HepG2 (cell line): Measurements from ENCODE around the gene FTCD. TPM values are rescaled to one million over a fixed set of nuclear protein-coding genes. Genes with fewer than 3 reads are reported as not detected.

Experiments
- CCAR2 ChIP-seq: fragments of 200-400 bp; formaldehyde crosslinking; optimal IDR thresholded peaks from 2 replicates; pipeline ENCODE3; 2018; ENCODE audit warnings: low read depth, mild to moderate bottlenecking, low read length, moderate library complexity
- EED ChIP-seq: sonication (generic); formaldehyde crosslinking; IDR thresholded peaks from 2 replicates; pipeline ENCODE4 v1.5.0; 2020; ENCODE audit warnings: mild to moderate bottlenecking, missing genetic modification reagents
- HIVEP1 ChIP-seq: sonication (generic); formaldehyde crosslinking; IDR thresholded peaks from 2 replicates; pipeline ENCODE4 v1.4.0; 2020; ENCODE audit warnings: mild to moderate bottlenecking, missing genetic modification reagents
- KIAA2018 ChIP-seq: sonication (generic); formaldehyde crosslinking; IDR thresholded peaks from 2 replicates; pipeline ENCODE4 v1.5.0; 2020; ENCODE audit warnings: mild to moderate bottlenecking, missing genetic modification reagents, borderline replicate concordance
- MED1 ChIP-seq: sonication (generic); formaldehyde crosslinking; IDR thresholded peaks from 2 replicates; pipeline ENCODE4 v1.4.0; 2020; ENCODE audit warnings: missing genetic modification reagents
- PRPF4 ChIP-seq: fragments of 200-400 bp; formaldehyde crosslinking; IDR thresholded peaks from 2 replicates; pipeline ENCODE4 v1.6.1; 2016; ENCODE audit warnings: low read length, low read depth; ENCODE audit not compliant: poor library complexity, severe bottlenecking
- RCOR2 ChIP-seq: IDR thresholded peaks from 2 replicates; pipeline ENCODE4 v1.6.1; 2016; ENCODE audit warnings: missing biosample characterization, missing genetic modification reagents
- SIX4 ChIP-seq: sonication (generic); formaldehyde crosslinking; IDR thresholded peaks from 2 replicates; pipeline ENCODE4 v1.4.0; 2020; ENCODE audit warnings: missing genetic modification reagents
- YEATS4 ChIP-seq: sonication (generic); formaldehyde crosslinking; IDR thresholded peaks from 2 replicates; pipeline ENCODE4 v1.4.0; 2020; ENCODE audit warnings: missing genetic modification reagents, borderline replicate concordance
- ZFP90 ChIP-seq: sonication (generic); formaldehyde crosslinking; IDR thresholded peaks from 2 replicates; pipeline ENCODE4 v1.8.0; 2022; ENCODE audit warnings: missing genetic modification reagents, mild to moderate bottlenecking, inconsistent platforms, borderline replicate concordance
- ZNF136 ChIP-seq: sonication (generic); formaldehyde crosslinking; IDR thresholded peaks from 2 replicates; pipeline ENCODE4 v1.8.1; 2022; ENCODE audit warnings: low read depth, mild to moderate bottlenecking, moderate library complexity, missing genetic modification reagents
- ZNF567 ChIP-seq: sonication (generic); formaldehyde crosslinking; IDR thresholded peaks from 2 replicates; pipeline ENCODE4 v1.8.1; 2023; ENCODE audit warnings: mild to moderate bottlenecking, missing genetic modification reagents, borderline replicate concordance
- ZNF605 ChIP-seq: sonication (generic); formaldehyde crosslinking; IDR thresholded peaks from 2 replicates; pipeline ENCODE4 v1.8.0; 2022; ENCODE audit warnings: mild to moderate bottlenecking, missing genetic modification reagents
- polyA plus RNA-seq, 8 experiments: library from polyadenylated mRNA; depleted of rRNA in 3 of 8; stranded (reverse) in 7 of 8; unstranded in 1 of 8; fragments of >200 nt; fragmentation: Illumina TruSeq in 4 of 8; extraction: Trizol in 4 of 8; gene quantifications; 2 replicates each; pipeline versions ENCODE4 v1.2.1 to v1.2.3, GENCODE V29; 2011 to 2016; ENCODE audit warnings: low read depth in 4 of 8, missing spikeins in 1 of 8, mixed read lengths in 1 of 8; ENCODE audit not compliant: insufficient read depth in 1 of 8
- total RNA-seq, 5 experiments: library from RNA; depleted of rRNA; stranded (reverse); fragments of >200 nt; fragmentation: Illumina TruSeq; extraction: Trizol; gene quantifications; 2 replicates each; pipeline ENCODE4 v1.2.3, GENCODE V29; 2016; ENCODE audit warnings: low read depth in 1 of 5
- TF ChIP-seq, protein P1 (sequence below): sonication (generic); formaldehyde crosslinking; IDR thresholded peaks from 2 replicates; pipeline ENCODE4 v1.4.0; 2020; ENCODE audit warnings: missing genetic modification reagents, borderline replicate concordance
- TF ChIP-seq, protein P2 (sequence below): sonication (generic); formaldehyde crosslinking; IDR thresholded peaks from 2 replicates; pipeline ENCODE4 v1.4.0; 2020; ENCODE audit warnings: missing genetic modification reagents

The FTCD gene
- total and polyA plus RNA-seq, 2 of the 13 experiments (the other 11 are each of a cell fraction or from before 2014, with no cell fraction given) = 75.7 to 105 TPM

DNA sequence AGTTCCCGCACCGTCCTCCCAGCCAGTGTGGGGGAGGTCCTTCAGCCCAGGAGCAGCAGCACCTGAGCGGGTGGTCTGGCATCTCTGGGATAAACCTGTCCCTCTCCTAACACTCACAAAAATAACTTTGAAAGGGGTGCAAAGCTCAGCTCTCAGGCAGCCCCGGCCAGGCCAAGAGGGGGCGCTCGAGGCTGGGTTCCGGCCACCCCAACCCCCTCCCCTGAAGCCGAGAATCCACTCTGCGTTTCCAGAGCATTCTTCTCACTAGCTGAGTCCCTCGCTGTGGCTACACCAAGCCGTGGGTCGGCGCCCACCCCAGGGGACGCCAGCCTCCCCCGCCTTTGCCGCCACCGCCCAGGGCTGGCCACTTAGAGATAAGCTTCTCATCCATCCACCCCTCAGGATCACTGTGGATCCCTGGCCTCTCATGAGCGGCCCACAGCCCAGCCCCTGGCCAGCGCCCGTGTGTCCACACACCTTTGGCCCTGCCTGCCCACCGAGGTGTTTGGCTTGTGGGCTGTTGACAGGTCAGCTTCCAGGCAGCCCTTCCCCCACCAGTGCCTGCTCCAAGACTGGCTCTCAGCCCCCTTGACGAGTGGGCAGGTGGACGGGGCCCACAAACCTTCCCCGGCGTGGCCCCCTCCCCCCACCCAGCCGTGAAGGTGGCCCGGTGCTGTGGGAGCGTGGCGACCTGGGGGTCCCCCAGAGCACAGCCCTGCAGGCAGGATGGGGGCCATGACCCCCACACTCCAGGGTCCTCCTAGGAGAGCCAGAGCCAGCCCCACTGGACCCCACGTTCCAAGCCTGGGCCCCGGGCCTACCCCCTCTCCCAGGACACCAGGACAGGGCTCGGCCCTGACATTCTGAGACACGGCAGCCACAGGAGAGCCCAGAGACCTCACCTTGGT lies 1.9 kb downstream of the FTCD start (continued):
- TF ChIP-seq, protein P1, sequence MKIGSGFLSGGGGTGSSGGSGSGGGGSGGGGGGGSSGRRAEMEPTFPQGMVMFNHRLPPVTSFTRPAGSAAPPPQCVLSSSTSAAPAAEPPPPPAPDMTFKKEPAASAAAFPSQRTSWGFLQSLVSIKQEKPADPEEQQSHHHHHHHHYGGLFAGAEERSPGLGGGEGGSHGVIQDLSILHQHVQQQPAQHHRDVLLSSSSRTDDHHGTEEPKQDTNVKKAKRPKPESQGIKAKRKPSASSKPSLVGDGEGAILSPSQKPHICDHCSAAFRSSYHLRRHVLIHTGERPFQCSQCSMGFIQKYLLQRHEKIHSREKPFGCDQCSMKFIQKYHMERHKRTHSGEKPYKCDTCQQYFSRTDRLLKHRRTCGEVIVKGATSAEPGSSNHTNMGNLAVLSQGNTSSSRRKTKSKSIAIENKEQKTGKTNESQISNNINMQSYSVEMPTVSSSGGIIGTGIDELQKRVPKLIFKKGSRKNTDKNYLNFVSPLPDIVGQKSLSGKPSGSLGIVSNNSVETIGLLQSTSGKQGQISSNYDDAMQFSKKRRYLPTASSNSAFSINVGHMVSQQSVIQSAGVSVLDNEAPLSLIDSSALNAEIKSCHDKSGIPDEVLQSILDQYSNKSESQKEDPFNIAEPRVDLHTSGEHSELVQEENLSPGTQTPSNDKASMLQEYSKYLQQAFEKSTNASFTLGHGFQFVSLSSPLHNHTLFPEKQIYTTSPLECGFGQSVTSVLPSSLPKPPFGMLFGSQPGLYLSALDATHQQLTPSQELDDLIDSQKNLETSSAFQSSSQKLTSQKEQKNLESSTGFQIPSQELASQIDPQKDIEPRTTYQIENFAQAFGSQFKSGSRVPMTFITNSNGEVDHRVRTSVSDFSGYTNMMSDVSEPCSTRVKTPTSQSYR (CRISPR knock-in tag) = peak; percentile 97
- TF ChIP-seq EED (CRISPR knock-in tag) = no peak
- peak; percentile 42; the same call in 1 of the 2 replicates for TF ChIP-seq ZNF136
- peak; percentile 63 for TF ChIP-seq MED1 (CRISPR knock-in tag)
- TF ChIP-seq, protein P2, sequence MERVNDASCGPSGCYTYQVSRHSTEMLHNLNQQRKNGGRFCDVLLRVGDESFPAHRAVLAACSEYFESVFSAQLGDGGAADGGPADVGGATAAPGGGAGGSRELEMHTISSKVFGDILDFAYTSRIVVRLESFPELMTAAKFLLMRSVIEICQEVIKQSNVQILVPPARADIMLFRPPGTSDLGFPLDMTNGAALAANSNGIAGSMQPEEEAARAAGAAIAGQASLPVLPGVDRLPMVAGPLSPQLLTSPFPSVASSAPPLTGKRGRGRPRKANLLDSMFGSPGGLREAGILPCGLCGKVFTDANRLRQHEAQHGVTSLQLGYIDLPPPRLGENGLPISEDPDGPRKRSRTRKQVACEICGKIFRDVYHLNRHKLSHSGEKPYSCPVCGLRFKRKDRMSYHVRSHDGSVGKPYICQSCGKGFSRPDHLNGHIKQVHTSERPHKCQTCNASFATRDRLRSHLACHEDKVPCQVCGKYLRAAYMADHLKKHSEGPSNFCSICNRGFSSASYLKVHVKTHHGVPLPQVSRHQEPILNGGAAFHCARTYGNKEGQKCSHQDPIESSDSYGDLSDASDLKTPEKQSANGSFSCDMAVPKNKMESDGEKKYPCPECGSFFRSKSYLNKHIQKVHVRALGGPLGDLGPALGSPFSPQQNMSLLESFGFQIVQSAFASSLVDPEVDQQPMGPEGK = peak; percentile 71
- TF ChIP-seq ZNF605 = peak; percentile 70
- no peak for TF ChIP-seq CCAR2
- TF ChIP-seq ZNF567 (CRISPR knock-in tag) = no peak
- TF ChIP-seq HIVEP1 = peak; percentile 19; the same call in 1 of the 2 replicates
- 0 out of 2 replicates have a peak, but pooled peaks have one; percentile 36 for TF ChIP-seq RCOR2 (CRISPR knock-in tag)
- 0 out of 2 replicates have a peak, but pooled peaks have one; percentile 24 for TF ChIP-seq ZFP90
- peak; percentile 56; the same call in 1 of the 2 replicates for TF ChIP-seq YEATS4
- no peak for TF ChIP-seq KIAA2018 (CRISPR knock-in tag)
- TF ChIP-seq SIX4 (CRISPR knock-in tag) = no peak
- no peak for TF ChIP-seq PRPF4
